Measurements from ENCODE around the gene ENKUR.

DNA sequence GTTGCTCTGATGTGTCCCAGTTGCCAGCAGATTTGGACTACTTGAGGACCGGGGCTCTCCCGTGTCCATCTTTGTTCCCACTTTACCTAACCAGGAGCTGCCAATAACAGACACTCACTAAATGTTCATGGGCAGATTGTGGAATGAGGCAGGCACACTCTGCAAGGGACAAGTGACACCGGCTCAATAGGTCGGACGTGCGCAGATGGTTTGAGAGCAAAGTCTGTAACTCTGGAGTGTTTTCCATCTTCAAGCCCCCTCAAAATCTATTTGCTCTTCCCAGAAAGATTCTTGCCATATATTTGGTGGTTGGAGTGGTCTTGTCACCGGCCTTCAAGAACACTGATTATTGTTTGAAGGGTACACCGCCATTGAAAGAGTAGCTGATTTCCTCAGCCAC, 47.7 kb upstream of the ENKUR start:
- TF ChIP-seq CTCF (IDR thresholded peaks at IDR 0.05; ENCODE audit: low read depth, low read length, missing input control) (no peak), RAD21 (IDR thresholded peaks at IDR 0.05) (no peak), MAX (IDR thresholded peaks at IDR 0.05) (no peak), TAF1 (conservative IDR thresholded peaks at IDR 0.05) (no peak), JUND (IDR thresholded peaks at IDR 0.05) (no peak), YY1 (IDR thresholded peaks at IDR 0.05) (no peak), GABPA (IDR thresholded peaks at IDR 0.05 in 1 of 2, conservative IDR thresholded peaks at IDR 0.05 in 1 of 2) (no peak), HNF4G (IDR thresholded peaks at IDR 0.05) (no peak), SP1 (IDR thresholded peaks at IDR 0.05) (no peak), NR2F2 (IDR thresholded peaks at IDR 0.05) (no peak), FOXA1 (IDR thresholded peaks at IDR 0.05) (no peak)
- TF ChIP-seq, protein P1, sequence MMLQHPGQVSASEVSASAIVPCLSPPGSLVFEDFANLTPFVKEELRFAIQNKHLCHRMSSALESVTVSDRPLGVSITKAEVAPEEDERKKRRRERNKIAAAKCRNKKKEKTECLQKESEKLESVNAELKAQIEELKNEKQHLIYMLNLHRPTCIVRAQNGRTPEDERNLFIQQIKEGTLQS (IDR thresholded peaks at IDR 0.05), result no peak
- TF ChIP-seq, protein P2, sequence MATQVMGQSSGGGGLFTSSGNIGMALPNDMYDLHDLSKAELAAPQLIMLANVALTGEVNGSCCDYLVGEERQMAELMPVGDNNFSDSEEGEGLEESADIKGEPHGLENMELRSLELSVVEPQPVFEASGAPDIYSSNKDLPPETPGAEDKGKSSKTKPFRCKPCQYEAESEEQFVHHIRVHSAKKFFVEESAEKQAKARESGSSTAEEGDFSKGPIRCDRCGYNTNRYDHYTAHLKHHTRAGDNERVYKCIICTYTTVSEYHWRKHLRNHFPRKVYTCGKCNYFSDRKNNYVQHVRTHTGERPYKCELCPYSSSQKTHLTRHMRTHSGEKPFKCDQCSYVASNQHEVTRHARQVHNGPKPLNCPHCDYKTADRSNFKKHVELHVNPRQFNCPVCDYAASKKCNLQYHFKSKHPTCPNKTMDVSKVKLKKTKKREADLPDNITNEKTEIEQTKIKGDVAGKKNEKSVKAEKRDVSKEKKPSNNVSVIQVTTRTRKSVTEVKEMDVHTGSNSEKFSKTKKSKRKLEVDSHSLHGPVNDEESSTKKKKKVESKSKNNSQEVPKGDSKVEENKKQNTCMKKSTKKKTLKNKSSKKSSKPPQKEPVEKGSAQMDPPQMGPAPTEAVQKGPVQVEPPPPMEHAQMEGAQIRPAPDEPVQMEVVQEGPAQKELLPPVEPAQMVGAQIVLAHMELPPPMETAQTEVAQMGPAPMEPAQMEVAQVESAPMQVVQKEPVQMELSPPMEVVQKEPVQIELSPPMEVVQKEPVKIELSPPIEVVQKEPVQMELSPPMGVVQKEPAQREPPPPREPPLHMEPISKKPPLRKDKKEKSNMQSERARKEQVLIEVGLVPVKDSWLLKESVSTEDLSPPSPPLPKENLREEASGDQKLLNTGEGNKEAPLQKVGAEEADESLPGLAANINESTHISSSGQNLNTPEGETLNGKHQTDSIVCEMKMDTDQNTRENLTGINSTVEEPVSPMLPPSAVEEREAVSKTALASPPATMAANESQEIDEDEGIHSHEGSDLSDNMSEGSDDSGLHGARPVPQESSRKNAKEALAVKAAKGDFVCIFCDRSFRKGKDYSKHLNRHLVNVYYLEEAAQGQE (IDR thresholded peaks at IDR 0.05), result no peak
- TF ChIP-seq, protein P3, sequence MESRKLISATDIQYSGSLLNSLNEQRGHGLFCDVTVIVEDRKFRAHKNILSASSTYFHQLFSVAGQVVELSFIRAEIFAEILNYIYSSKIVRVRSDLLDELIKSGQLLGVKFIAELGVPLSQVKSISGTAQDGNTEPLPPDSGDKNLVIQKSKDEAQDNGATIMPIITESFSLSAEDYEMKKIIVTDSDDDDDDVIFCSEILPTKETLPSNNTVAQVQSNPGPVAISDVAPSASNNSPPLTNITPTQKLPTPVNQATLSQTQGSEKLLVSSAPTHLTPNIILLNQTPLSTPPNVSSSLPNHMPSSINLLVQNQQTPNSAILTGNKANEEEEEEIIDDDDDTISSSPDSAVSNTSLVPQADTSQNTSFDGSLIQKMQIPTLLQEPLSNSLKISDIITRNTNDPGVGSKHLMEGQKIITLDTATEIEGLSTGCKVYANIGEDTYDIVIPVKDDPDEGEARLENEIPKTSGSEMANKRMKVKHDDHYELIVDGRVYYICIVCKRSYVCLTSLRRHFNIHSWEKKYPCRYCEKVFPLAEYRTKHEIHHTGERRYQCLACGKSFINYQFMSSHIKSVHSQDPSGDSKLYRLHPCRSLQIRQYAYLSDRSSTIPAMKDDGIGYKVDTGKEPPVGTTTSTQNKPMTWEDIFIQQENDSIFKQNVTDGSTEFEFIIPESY (IDR thresholded peaks at IDR 0.05), result no peak

Data from liver (tissue), 3 donors.